Naive thymus-derived CD8-positive, alpha-beta T cell (primary cell): Measurements from ENCODE around the gene ZBTB7C. TPM values are rescaled to one million over a fixed set of nuclear protein-coding genes. Genes with fewer than 3 reads are reported as not detected.

Source experiments
- ATAC-seq, 2 donors: fragments of 150-1000 bp; cut with Tn5 transposase in 1 of 2; sonication (Bioruptor Pico), chemical (Tn5 transposase) in 1 of 2; 1 replicate in 1 of 2; 2 replicates in 1 of 2; pipeline ENCODE4 v1.10.0; 2021; ENCODE audit warnings: mild to moderate bottlenecking in 2 of 2, moderate library complexity in 2 of 2
- POLR2A ChIA-PET: fragments of 350-600 bp; sonication (Branson Sonifier 250); formaldehyde crosslinking; loops from one replicate; lab custom pipeline; 2021; ENCODE audit warnings: antibody characterized with exemption; lab: Charles Lee
- DNase-seq, 10 donors: peaks; one replicate each; pipeline versions ENCODE4 v3.0.0 to v3.0.0-alpha.2; 2020 to 2022
- H3K27ac Mint-ChIP-seq, 10 donors: one replicate each; pipeline ENCODE4 v1.8.0; 2020 to 2022; ENCODE audit warnings: mild to moderate bottlenecking in 10 of 10, mixed read lengths in 10 of 10, moderate library complexity in 4 of 10, inconsistent platforms in 1 of 10
- H3K27me3 Mint-ChIP-seq, 5 donors: one replicate each; pipeline ENCODE4 v1.8.0; 2021 to 2022; ENCODE audit warnings: mixed read lengths in 5 of 5
- H3K36me3 Mint-ChIP-seq, 3 donors: one replicate each; pipeline ENCODE4 v1.8.0; 2020 to 2022; ENCODE audit warnings: mixed read lengths in 3 of 3, mild to moderate bottlenecking in 2 of 3, inconsistent platforms in 1 of 3
- H3K4me1 Mint-ChIP-seq, 4 donors: one replicate each; pipeline ENCODE4 v1.8.0; 2021 to 2022; ENCODE audit warnings: mixed read lengths in 4 of 4
- H3K4me3 Mint-ChIP-seq, 10 donors: one replicate each; pipeline ENCODE4 v1.8.0; 2020 to 2022; ENCODE audit warnings: mild to moderate bottlenecking in 10 of 10, mixed read lengths in 10 of 10, moderate library complexity in 6 of 10, inconsistent platforms in 1 of 10
- H3K9me3 Mint-ChIP-seq, 9 donors: one replicate each; pipeline ENCODE4 v1.8.0; 2020 to 2022; ENCODE audit warnings: mixed read lengths in 9 of 9, mild to moderate bottlenecking in 3 of 9, inconsistent platforms in 1 of 9, moderate library complexity in 1 of 9
- polyA plus RNA-seq, 3 donors: library from polyadenylated mRNA; unstranded; fragments of 300-500 nt; fragmentation: Illumina TruSeq; gene quantifications; one replicate each; pipeline ENCODE4 v1.2.3, GENCODE V29; 2021
- total RNA-seq, 8 experiments: library from RNA in 2 of 8; stranded (reverse) in 2 of 8; gene quantifications; one replicate each; pipeline ENCODE4 v1.2.3 and lab custom pipeline; 2021 to 2026

The ZBTB7C gene
- total and polyA plus RNA-seq, 5 experiments from 2014 or later = not detected

- POLR2A ChIA-PET = no interaction called here
- DNase-seq (no peak), ATAC-seq (no peak)
- Mint-ChIP-seq H3K27me3 (peaks cover 15 to 71% (median 29%) of the 10 kb centered on the region in 5 donors), H3K4me3 (no peak overlapping the region), H3K4me1 (no peaks in the 10 kb centered on the region), H3K36me3 (no peaks in the 10 kb centered on the region), H3K27ac (no peak overlapping the region), H3K9me3 (peaks cover 0 to 2% (median 0%) of the 10 kb centered on the region in 9 donors)
These were observed 225.1 kb downstream of the ZBTB7C start for GRCh38 chr18:48184118-48184517.

GRCh38 chr18:48183613-48184012 lies 225.6 kb downstream of the ZBTB7C start:
- no peak overlapping the region for H3K27ac Mint-ChIP-seq
- no peaks in the 10 kb centered on the region for H3K36me3 Mint-ChIP-seq
- H3K9me3 Mint-ChIP-seq = peaks cover 0 to 2% (median 0%) of the 10 kb centered on the region in 9 donors
- POLR2A ChIA-PET = no interaction called here
- ATAC-seq = no peak
- peaks cover 12 to 66% (median 26%) of the 10 kb centered on the region in 5 donors for H3K27me3 Mint-ChIP-seq
- no peaks in the 10 kb centered on the region for H3K4me1 Mint-ChIP-seq
- no peak overlapping the region for H3K4me3 Mint-ChIP-seq
- DNase-seq = no peak

GRCh38 chr18:48182779-48183178 lies 226.4 kb downstream of the ZBTB7C start:
- H3K9me3 Mint-ChIP-seq = peaks cover 0 to 3% (median 0%) of the 10 kb centered on the region in 9 donors
- no peaks in the 10 kb centered on the region for H3K36me3 Mint-ChIP-seq
- H3K4me1 Mint-ChIP-seq = no peaks in the 10 kb centered on the region
- POLR2A ChIA-PET = no interaction called here
- DNase-seq = no peak
- H3K27me3 Mint-ChIP-seq = peaks cover 9 to 59% (median 25%) of the 10 kb centered on the region in 5 donors
- H3K4me3 Mint-ChIP-seq = no peak overlapping the region
- no peak for ATAC-seq
- no peak overlapping the region for H3K27ac Mint-ChIP-seq

- Mint-ChIP-seq H3K9me3 (peaks cover 0 to 3% (median 0%) of the 10 kb centered on the region in 9 donors), H3K36me3 (no peaks in the 10 kb centered on the region), H3K4me3 (no peak overlapping the region), H3K27ac (no peak overlapping the region), H3K4me1 (no peaks in the 10 kb centered on the region), H3K27me3 (peaks cover 9 to 49% (median 25%) of the 10 kb centered on the region in 5 donors)
- ATAC-seq (no peak), DNase-seq (no peak)
- POLR2A ChIA-PET = no interaction called here
These were observed 227.3 kb downstream of the ZBTB7C start for GRCh38 chr18:48181857-48182256.

GRCh38 chr18:48181087-48181823 lies 227.9 kb downstream of the ZBTB7C start:
- no peak for DNase-seq
- H3K27me3 Mint-ChIP-seq = peaks cover 9 to 43% (median 21%) of the 10 kb centered on the region in 5 donors

GRCh38 chr18:48179666-48180065 lies 229.5 kb downstream of the ZBTB7C start:
- H3K36me3 Mint-ChIP-seq = no peaks in the 10 kb centered on the region
- POLR2A ChIA-PET = no interaction called here
- no peak overlapping the region for H3K27ac Mint-ChIP-seq
- peaks cover 7 to 27% (median 11%) of the 10 kb centered on the region in 5 donors for H3K27me3 Mint-ChIP-seq
- H3K4me3 Mint-ChIP-seq = no peak overlapping the region
- no peaks in the 10 kb centered on the region for H3K4me1 Mint-ChIP-seq
- DNase-seq (no peak), ATAC-seq (no peak)
- H3K9me3 Mint-ChIP-seq = peaks cover 0 to 3% (median 0%) of the 10 kb centered on the region in 9 donors

More at GRCh38 chr18:48181087-48181823, 227.9 kb downstream of the ZBTB7C start:
- H3K4me1 Mint-ChIP-seq = no peaks in the 10 kb centered on the region
- peaks cover 0 to 3% (median 0%) of the 10 kb centered on the region in 9 donors for H3K9me3 Mint-ChIP-seq
- no peak overlapping the region for H3K4me3 Mint-ChIP-seq
- no peak overlapping the region for H3K27ac Mint-ChIP-seq
- no peaks in the 10 kb centered on the region for H3K36me3 Mint-ChIP-seq
- no peak for ATAC-seq
- POLR2A ChIA-PET = no interaction called here

GRCh38 chr18:48179001-48179400 lies 230.2 kb downstream of the ZBTB7C start:
- POLR2A ChIA-PET = no interaction called here
- no peak overlapping the region for H3K27ac Mint-ChIP-seq
- no peak for ATAC-seq
- DNase-seq = no peak
- H3K4me1 Mint-ChIP-seq = no peaks in the 10 kb centered on the region
- H3K9me3 Mint-ChIP-seq = peaks cover 0 to 3% (median 0%) of the 10 kb centered on the region in 9 donors
- H3K4me3 Mint-ChIP-seq = no peak overlapping the region
- H3K36me3 Mint-ChIP-seq = no peaks in the 10 kb centered on the region
- H3K27me3 Mint-ChIP-seq = peaks cover 7 to 22% (median 8%) of the 10 kb centered on the region in 5 donors

GRCh38 chr18:48176909-48177308 lies 232.3 kb downstream of the ZBTB7C start:
- Mint-ChIP-seq H3K4me1 (no peaks in the 10 kb centered on the region), H3K9me3 (peaks cover 0 to 3% (median 0%) of the 10 kb centered on the region in 9 donors), H3K4me3 (no peak overlapping the region), H3K27me3 (peaks cover 8 to 17% (median 11%) of the 10 kb centered on the region in 5 donors), H3K27ac (no peak overlapping the region), H3K36me3 (no peaks in the 10 kb centered on the region)
- no peak for ATAC-seq
- POLR2A ChIA-PET = no interaction called here
- DNase-seq = no peak

- Mint-ChIP-seq H3K9me3 (peaks cover 0 to 4% (median 0%) of the 10 kb centered on the region in 9 donors), H3K27ac (no peak overlapping the region), H3K4me1 (no peaks in the 10 kb centered on the region), H3K36me3 (no peaks in the 10 kb centered on the region), H3K4me3 (no peak overlapping the region), H3K27me3 (peaks cover 3 to 17% (median 6%) of the 10 kb centered on the region in 5 donors)
- ATAC-seq (no peak), DNase-seq (no peak)
- POLR2A ChIA-PET = no interaction called here
These were observed 235.6 kb downstream of the ZBTB7C start for GRCh38 chr18:48173557-48173956.

- Mint-ChIP-seq H3K4me3 (no peak overlapping the region), H3K36me3 (no peaks in the 10 kb centered on the region), H3K27me3 (peaks cover 3 to 17% (median 6%) of the 10 kb centered on the region in 5 donors), H3K27ac (no peak overlapping the region), H3K9me3 (peaks cover 0 to 4% (median 0%) of the 10 kb centered on the region in 9 donors), H3K4me1 (peaks cover 0 to 4% (median 0%) of the 10 kb centered on the region in 4 donors)
- ATAC-seq = no peak
- POLR2A ChIA-PET = no interaction called here
- no peak for DNase-seq
These were observed 236.8 kb downstream of the ZBTB7C start for GRCh38 chr18:48172226-48173006.

GRCh38 chr18:48171490-48172188 lies 237.5 kb downstream of the ZBTB7C start:
- Mint-ChIP-seq H3K4me3 (no peak overlapping the region), H3K36me3 (no peaks in the 10 kb centered on the region)
- ATAC-seq = no peak

GRCh38 chr18:48170651-48171050 lies 238.5 kb downstream of the ZBTB7C start:
- ATAC-seq (no peak), DNase-seq (no peak)
- Mint-ChIP-seq H3K4me3 (no peak overlapping the region), H3K9me3 (peaks cover 0 to 4% (median 0%) of the 10 kb centered on the region in 9 donors), H3K27ac (no peak overlapping the region), H3K27me3 (peaks cover 6 to 20% (median 7%) of the 10 kb centered on the region in 5 donors), H3K36me3 (no peaks in the 10 kb centered on the region), H3K4me1 (peaks cover 0 to 9% (median 5%) of the 10 kb centered on the region in 4 donors)
- POLR2A ChIA-PET = no interaction called here

More at GRCh38 chr18:48171490-48172188, 237.5 kb downstream of the ZBTB7C start:
- DNase-seq = no peak
- peaks cover 0 to 4% (median 0%) of the 10 kb centered on the region in 9 donors for H3K9me3 Mint-ChIP-seq
- POLR2A ChIA-PET = no interaction called here
- peaks cover 0 to 9% (median 4%) of the 10 kb centered on the region in 4 donors for H3K4me1 Mint-ChIP-seq
- peaks cover 5 to 20% (median 7%) of the 10 kb centered on the region in 5 donors for H3K27me3 Mint-ChIP-seq
- no peak overlapping the region for H3K27ac Mint-ChIP-seq
